HUES6 (cell line): Measurements from ENCODE around the gene POM121C.
"Not testable (repeated sequence)": the region's sequence is repeated elsewhere in the genome, so short reads cannot be mapped to it uniquely, and the experiment has no call there.

Source experiments
- H3K27ac ChIP-seq: 2 replicates; pipeline ENCODE4 v1.7.0; 2013; ENCODE audit warnings: low read depth, mild to moderate bottlenecking, low read length, inconsistent platforms
- H3K27me3 ChIP-seq: 2 replicates; pipeline ENCODE4 v1.6.1; 2013; ENCODE audit warnings: low read length; ENCODE audit not compliant: control insufficient read depth, insufficient read depth
- H3K36me3 ChIP-seq: 2 replicates; pipeline ENCODE4 v1.6.1; 2013; ENCODE audit warnings: low read length; ENCODE audit not compliant: control insufficient read depth, insufficient read depth
- H3K4me1 ChIP-seq: 2 replicates; pipeline ENCODE4 v1.6.1; 2013; ENCODE audit warnings: low read length; ENCODE audit not compliant: control insufficient read depth, insufficient read depth
- H3K4me3 ChIP-seq: 2 replicates; pipeline ENCODE4 v1.5.1; 2013; ENCODE audit warnings: low read depth, low read length
- H3K9ac ChIP-seq: one replicate; pipeline ENCODE4 v1.6.1; 2013; ENCODE audit warnings: mild to moderate bottlenecking, low read length
- H3K9me3 ChIP-seq: 2 replicates; pipeline ENCODE4 v1.6.1; 2013; ENCODE audit warnings: low read depth, low read length; ENCODE audit not compliant: control insufficient read depth, insufficient read depth

The POM121C gene

DNA sequence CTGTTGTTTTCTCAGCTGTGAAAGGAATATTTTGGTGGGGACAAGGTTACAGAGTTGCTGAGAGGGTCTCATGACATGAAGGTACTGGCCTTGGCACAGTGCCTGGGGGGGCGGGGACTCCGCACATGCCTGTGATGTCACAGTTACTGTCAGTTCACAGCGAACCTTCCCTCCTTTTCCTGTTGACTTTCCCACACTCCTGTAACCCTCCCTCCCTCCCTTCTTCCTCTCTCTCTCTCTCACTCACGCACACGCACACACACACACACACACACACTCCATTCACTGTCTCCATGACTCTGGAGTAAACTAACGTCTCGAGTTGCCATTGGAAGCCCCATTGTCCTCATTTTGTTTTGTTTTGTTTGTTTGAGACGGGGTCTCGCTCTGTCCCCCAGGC lies 118.8 kb downstream of the POM121C start:
- H3K9me3 ChIP-seq, H3K27me3 ChIP-seq, H3K4me3 ChIP-seq, H3K36me3 ChIP-seq, H3K9ac ChIP-seq, H3K4me1 ChIP-seq, H3K27ac ChIP-seq: not testable (repeated sequence)
